GM19351 (cell line): Measurements from ENCODE around the gene ZFP90.
A peak's percentile ranks its signal among the peaks of the same experiment; 100 is the strongest.
"Not testable (repeated sequence)": the region's sequence is repeated elsewhere in the genome, so short reads cannot be mapped to it uniquely, and the experiment has no call there.

Experiments used
- ATAC-seq: cut with Tn5 transposase; IDR thresholded peaks from one replicate; pipeline ENCODE4 v1.9.1; 2021; ENCODE audit warnings: mild to moderate bottlenecking, moderate library complexity; ENCODE audit not compliant: unreplicated experiment

The ZFP90 gene

DNA sequence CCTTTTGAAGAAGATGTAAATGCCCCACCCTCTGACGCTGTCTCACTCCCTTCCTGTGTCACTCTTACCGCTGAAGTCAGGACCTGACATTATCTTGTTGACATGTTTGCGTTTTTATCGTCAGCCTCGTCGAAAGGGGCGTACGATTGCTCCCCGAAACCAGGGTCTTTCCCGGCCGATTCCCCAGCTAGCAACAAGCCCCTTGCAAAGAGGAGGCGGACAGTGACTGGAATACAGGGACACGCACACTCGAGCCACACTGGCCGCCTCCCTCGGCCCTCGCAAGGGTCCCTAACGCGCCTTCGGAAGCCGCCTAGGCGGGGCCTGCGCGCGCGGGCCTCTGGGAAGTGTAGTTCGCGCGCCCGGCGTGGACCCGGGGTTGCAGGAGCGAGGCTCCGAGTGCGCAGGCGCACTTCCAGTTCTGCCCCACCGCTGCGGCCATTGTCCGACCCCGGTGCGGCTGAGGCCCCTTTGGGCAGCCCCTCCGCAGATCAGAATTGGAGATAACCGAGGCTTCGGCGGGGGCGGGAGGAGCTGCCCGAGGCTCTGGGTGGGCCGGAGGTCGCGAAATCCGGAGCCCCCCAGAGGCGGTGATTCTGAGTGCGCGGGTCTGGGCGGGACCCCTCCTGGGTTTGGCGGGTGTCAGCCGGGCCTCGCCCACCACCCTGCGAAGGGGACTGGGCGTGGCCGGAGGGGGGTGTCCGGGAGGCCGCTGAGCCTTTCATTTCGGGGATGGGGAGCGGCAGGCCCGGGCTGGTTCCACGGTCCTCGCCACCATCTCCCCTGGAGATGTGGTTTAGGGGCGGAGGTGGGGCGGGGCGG lies at the start of gene ZFP90:
Gene ZFP90 (plus strand): TSS at position 412 of the 822 bp plus-strand sequence. CDS start 502 bp downstream, outside the sequence.
- ATAC-seq, result peak; percentile 81

- ATAC-seq, result no peak
These were observed 48.7 kb upstream of the ZFP90 start for GRCh38 chr16:68490358-68490757.

GRCh38 chr16:68490829-68491575 lies 48.1 kb upstream of the ZFP90 start:
- ATAC-seq, result no peak

DNA sequence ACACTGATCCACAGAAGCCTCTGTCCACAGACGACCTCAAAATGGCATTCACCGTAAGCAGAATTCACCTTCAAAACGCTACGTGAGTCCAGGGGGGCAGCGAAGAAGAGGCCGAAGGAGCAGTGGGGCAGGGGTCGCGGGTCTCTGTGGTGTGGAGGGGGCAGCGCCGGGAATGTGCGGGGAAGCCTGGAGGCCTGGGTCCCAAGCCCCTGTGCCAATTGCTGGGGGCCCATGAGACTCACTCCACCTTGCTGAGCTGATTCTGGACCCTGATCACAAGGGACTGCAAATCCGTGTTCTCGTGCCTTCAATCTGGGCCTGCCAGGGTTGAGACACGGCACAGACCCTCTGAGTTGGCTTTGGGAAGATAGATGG lies 47.5 kb upstream of the ZFP90 start:
- no peak for ATAC-seq

DNA sequence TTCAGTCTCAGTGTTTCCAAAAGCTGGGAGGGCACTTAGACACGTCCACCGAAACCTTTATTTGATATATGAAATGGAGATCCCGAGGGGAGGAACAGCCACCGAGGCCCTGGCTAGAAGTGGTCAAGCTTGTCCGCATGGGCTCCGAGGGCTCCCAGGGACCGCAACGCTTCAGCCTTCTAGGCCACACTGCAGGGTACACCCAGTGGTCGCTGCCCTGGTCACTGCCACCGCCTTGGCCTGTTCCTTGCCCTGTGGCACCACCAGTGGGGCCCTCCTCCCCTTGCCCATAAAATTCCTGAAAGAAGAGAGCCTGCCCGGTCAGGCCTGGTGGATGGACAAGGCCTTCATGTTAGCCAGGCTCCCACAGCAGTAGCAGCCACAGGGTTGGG lies 46.9 kb upstream of the ZFP90 start:
- no peak for ATAC-seq

DNA sequence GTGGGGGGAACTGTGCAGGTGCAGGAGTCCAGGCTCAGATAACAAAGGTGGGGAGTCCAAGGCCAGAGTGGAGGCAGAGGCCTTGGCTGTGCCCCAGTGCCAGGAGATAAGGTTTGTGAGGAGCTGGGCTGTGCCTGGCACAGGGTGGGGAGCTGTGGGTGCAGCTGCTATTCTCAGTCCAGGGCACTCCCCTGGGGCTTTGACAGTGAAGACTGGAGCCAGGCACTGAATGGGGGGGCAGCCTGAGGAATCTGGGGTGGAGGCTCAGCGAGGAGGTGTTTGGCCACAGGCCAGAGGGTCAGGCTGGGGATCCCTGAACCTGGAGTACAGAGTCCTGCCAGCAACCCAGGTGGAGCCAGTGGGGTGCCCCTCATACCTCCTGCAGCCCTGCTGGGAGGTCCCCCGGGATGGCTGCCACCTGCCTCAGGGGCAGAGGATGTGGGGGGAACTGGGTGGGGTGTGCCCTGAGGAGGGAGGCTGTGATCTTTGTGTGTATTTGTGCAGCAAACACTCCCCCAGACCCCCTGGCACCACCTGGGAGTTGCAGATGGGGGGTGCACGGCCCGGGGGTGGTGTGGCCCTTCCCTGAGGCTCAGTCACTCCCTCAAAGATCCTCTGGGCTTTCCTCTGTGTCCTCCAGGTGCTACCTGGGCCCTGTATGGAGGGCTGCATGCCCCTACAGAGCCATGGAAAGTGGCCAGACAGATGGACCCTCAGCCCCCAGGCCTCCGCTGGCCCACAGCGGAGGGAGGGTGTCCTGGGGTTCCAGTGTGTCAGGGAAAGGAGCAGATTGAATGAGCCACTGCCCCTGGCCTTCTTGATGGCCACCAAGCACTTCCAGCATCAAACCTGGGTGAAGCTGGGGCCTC lies 46.3 kb upstream of the ZFP90 start:
- no peak for ATAC-seq

- no peak for ATAC-seq
These were observed 45.5 kb upstream of the ZFP90 start for GRCh38 chr16:68493412-68494070.

GRCh38 chr16:68494261-68494660 lies 44.8 kb upstream of the ZFP90 start:
- ATAC-seq, result not testable (repeated sequence)

DNA sequence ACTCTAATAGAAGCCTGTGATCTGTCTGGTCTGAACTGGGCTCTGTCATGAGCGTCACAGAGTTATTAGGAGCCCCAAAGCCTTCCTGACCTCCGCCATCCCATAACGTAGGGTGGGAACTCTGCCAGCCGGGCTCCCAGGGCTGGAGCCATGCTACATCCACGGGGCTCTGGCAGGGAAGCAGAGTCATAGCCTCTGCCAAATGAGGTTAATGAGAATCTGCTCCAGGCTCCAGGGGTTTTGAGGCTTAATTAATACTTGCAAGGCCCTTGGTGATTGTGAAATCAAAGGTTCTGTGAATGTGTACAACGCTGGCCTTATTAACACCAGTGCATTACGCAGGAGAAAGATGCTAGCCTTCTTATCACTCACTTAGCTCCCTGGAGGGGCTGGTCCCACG lies 42.4 kb upstream of the ZFP90 start:
- ATAC-seq, result no peak

GRCh38 chr16:68499006-68499405 lies 40.1 kb upstream of the ZFP90 start:
- no peak for ATAC-seq

DNA sequence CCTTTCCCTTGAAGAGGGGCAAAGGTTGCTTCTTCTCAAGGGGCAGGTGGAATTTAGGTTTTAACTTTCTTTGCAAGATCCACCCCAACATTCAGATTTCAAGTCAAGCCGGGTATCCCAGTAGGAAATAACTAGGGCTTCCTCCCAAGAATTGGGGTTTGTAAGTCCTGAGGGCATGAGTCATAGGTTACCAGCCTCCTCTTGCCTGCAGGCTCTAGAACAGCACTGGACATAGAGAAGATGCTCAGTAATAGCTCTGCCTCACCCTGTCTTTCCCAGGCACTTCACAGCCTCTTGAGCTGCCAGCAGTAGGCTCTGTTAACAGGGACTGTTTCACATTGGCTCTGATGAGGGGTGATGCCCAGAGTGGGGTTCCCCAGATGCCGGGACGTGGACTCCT lies 35.8 kb upstream of the ZFP90 start:
- no peak for ATAC-seq

GRCh38 chr16:68504066-68504465 lies 35.0 kb upstream of the ZFP90 start:
- ATAC-seq, result no peak

- ATAC-seq, result no peak
These were observed 32.6 kb upstream of the ZFP90 start for GRCh38 chr16:68506331-68507053.

DNA sequence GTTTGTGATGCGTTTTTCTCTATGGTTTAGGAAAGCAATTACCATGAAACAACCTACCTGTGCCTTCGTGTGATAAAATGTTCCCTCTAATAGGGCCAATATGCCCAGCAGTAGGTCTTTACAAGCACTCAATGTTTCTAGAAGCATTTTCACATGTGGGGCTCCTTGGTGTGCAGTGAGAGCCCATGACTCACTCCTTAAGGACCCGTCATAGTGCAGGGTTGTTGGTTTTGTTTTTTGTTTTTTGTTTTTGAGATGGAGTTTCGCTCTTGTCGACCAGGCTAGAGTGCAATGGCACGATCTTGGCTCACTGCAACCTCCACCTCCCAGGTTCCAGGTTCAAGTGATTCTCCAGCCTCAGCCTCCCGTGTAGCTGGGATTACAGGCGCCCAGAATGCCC lies 31.1 kb upstream of the ZFP90 start:
- ATAC-seq, result no peak

GRCh38 chr16:68508641-68509240 lies 30.4 kb upstream of the ZFP90 start:
- ATAC-seq, result no peak

GRCh38 chr16:68509381-68509780 lies 29.7 kb upstream of the ZFP90 start:
- no peak for ATAC-seq

DNA sequence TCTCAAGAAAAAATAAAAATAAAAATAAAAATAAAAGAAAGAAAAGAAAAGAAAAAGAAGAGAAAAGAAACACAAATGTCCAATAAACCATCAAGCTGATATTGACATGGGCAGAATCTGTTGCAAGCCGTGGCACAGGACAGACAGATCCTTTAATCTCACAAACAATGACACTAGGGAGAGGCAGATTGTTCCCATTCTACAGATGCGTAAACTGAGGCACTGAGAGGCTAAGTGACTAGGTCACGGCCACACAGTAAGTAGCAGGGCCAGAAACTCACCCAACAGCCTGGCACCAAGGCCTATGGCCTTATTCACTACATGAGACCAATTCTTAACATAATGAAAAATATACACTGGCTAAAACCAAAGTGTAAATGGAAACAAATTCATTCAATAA lies 28.3 kb upstream of the ZFP90 start:
- ATAC-seq, result no peak

DNA sequence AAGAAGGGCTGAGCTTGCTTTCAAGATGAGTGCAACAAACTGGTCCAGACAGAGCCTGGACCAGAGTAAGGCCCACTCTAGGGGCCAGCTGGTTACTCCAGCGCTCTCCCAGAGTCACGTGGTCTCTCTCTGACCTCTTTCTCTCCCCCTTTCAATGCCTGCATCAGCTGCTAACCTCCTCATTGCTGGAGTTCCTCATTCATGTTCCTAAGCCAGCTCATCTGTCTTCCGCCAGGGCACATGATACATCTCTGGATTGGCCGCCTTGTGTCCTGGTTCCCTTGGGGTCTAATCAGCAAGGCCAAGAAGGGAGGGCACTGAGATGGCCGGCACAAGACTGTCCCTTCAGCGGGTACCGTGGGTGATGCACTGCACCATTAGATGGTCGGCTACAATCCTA lies 26.9 kb upstream of the ZFP90 start:
- no peak for ATAC-seq

DNA sequence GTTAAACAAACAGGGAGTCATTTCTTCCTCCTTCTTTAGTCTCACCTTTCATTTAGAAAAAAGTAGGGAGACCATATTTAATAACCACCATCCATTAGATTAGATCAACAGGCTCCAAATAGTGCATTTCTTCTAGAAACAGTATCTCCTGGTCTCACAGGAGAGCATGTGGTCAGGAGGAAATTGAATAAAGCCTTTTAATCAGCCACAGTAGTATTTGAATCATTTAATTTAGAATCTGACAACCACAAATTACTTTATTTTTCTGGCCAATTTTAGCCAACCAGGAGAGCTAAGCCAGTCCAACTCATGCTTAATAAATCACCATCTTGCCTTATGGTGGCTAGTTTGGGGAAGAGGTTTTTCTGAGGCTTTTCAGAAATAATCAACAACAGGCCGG lies 26.3 kb upstream of the ZFP90 start:
- ATAC-seq, result no peak

GRCh38 chr16:68514511-68514910 lies 24.6 kb upstream of the ZFP90 start:
- no peak for ATAC-seq
